ENCODE measurements around the gene ALDOA.
"Not testable (repeated sequence)": the region's sequence is repeated elsewhere in the genome, so short reads cannot be mapped to it uniquely, and the experiment has no call there.

The ALDOA gene

GRCh38 chr16:30065102-30065942 is at the start of gene ALDOA:
ALDOA (plus strand) TSS chr16:30065760; CDS start chr16:30066898, 1,138 bp downstream.
- peak within 1 kb of the TSS; percentile 98 for H3K4me3 ChIP-seq (ENCODE audit: low read length)
- H3K4me1 ChIP-seq (ENCODE audit: control insufficient read depth, insufficient read depth, low read length): peaks cover 46% of the 10 kb centered on the region
- no peaks in the 10 kb centered on the region for H3K27me3 ChIP-seq (ENCODE audit: control insufficient read depth, insufficient read depth, low read length)

GRCh38 chr16:30016555-30017276 is 48.8 kb upstream of the ALDOA start:
- Histone ChIP-seq H3K9me3 (ENCODE audit: control insufficient read depth, low read length) (no peaks in the 10 kb centered on the region), H3K9ac (ENCODE audit: low read length) (no peak overlapping the region), H3K27me3 (ENCODE audit: control insufficient read depth, insufficient read depth, low read length) (peaks cover 11% of the 10 kb centered on the region), H3K4me3 (ENCODE audit: low read length) (no peak overlapping the region), H3K4me1 (ENCODE audit: control insufficient read depth, insufficient read depth, low read length) (peaks cover 11% of the 10 kb centered on the region), H3K36me3 (ENCODE audit: control insufficient read depth, insufficient read depth, low read length) (no peaks in the 10 kb centered on the region)

More at GRCh38 chr16:30065102-30065942, at the start of gene ALDOA:
- Histone ChIP-seq H3K9ac (ENCODE audit: low read length) (peak within 1 kb of the TSS; percentile 96), H3K36me3 (ENCODE audit: control insufficient read depth, insufficient read depth, low read length) (peaks cover 28% of the 10 kb centered on the region), H3K9me3 (ENCODE audit: control insufficient read depth, low read length) (no peaks in the 10 kb centered on the region)

GRCh38 chr16:30017277-30017656 is 48.3 kb upstream of the ALDOA start:
- no peak overlapping the region for H3K4me3 ChIP-seq (ENCODE audit: low read length)
- H3K27me3 ChIP-seq (ENCODE audit: control insufficient read depth, insufficient read depth, low read length): peaks cover 5% of the 10 kb centered on the region
- H3K9ac ChIP-seq (ENCODE audit: low read length): no peak overlapping the region
- peaks cover 10% of the 10 kb centered on the region for H3K4me1 ChIP-seq (ENCODE audit: control insufficient read depth, insufficient read depth, low read length)
- no peaks in the 10 kb centered on the region for H3K36me3 ChIP-seq (ENCODE audit: control insufficient read depth, insufficient read depth, low read length)
- H3K9me3 ChIP-seq (ENCODE audit: control insufficient read depth, low read length): no peaks in the 10 kb centered on the region

- H3K4me1 ChIP-seq (ENCODE audit: control insufficient read depth, insufficient read depth, low read length); H3K27me3 ChIP-seq (ENCODE audit: control insufficient read depth, insufficient read depth, low read length); H3K36me3 ChIP-seq (ENCODE audit: control insufficient read depth, insufficient read depth, low read length); H3K9me3 ChIP-seq (ENCODE audit: control insufficient read depth, low read length); H3K9ac ChIP-seq (ENCODE audit: low read length); H3K4me3 ChIP-seq (ENCODE audit: low read length): not testable (repeated sequence)
These were observed 47.6 kb upstream of the ALDOA start for GRCh38 chr16:30017937-30018336.

GRCh38 chr16:30018731-30019158 is 46.8 kb upstream of the ALDOA start:
- no peak overlapping the region for H3K9ac ChIP-seq (ENCODE audit: low read length)
- peaks cover 5% of the 10 kb centered on the region for H3K27me3 ChIP-seq (ENCODE audit: control insufficient read depth, insufficient read depth, low read length)
- no peaks in the 10 kb centered on the region for H3K36me3 ChIP-seq (ENCODE audit: control insufficient read depth, insufficient read depth, low read length)
- no peaks in the 10 kb centered on the region for H3K9me3 ChIP-seq (ENCODE audit: control insufficient read depth, low read length)
- peaks cover 10% of the 10 kb centered on the region for H3K4me1 ChIP-seq (ENCODE audit: control insufficient read depth, insufficient read depth, low read length)
- H3K4me3 ChIP-seq (ENCODE audit: low read length): no peak overlapping the region

GRCh38 chr16:30022887-30023286 is 42.7 kb upstream of the ALDOA start, which contains the start of gene C16orf92:
C16orf92 (plus strand) TSS chr16:30023198; CDS start chr16:30023341, 143 bp downstream.
- Histone ChIP-seq H3K36me3 (ENCODE audit: control insufficient read depth, insufficient read depth, low read length) (no peaks in the 10 kb centered on the region), H3K4me3 (ENCODE audit: low read length) (no peak within 1 kb of the TSS), H3K27me3 (ENCODE audit: control insufficient read depth, insufficient read depth, low read length) (peaks cover 16% of the 10 kb centered on the region), H3K9me3 (ENCODE audit: control insufficient read depth, low read length) (no peaks in the 10 kb centered on the region), H3K4me1 (ENCODE audit: control insufficient read depth, insufficient read depth, low read length) (peaks cover 10% of the 10 kb centered on the region), H3K9ac (ENCODE audit: low read length) (no peak within 1 kb of the TSS)

GRCh38 chr16:30023586-30023985 is 42.0 kb upstream of the ALDOA start:
- Histone ChIP-seq H3K9me3 (ENCODE audit: control insufficient read depth, low read length) (no peaks in the 10 kb centered on the region), H3K36me3 (ENCODE audit: control insufficient read depth, insufficient read depth, low read length) (no peaks in the 10 kb centered on the region), H3K4me1 (ENCODE audit: control insufficient read depth, insufficient read depth, low read length) (peaks cover 10% of the 10 kb centered on the region), H3K4me3 (ENCODE audit: low read length) (no peak overlapping the region), H3K9ac (ENCODE audit: low read length) (no peak overlapping the region), H3K27me3 (ENCODE audit: control insufficient read depth, insufficient read depth, low read length) (peaks cover 23% of the 10 kb centered on the region)

GRCh38 chr16:30024451-30024850 is 41.1 kb upstream of the ALDOA start:
- H3K9me3 ChIP-seq (ENCODE audit: control insufficient read depth, low read length): no peaks in the 10 kb centered on the region
- no peaks in the 10 kb centered on the region for H3K36me3 ChIP-seq (ENCODE audit: control insufficient read depth, insufficient read depth, low read length)
- H3K4me3 ChIP-seq (ENCODE audit: low read length): no peak overlapping the region
- peaks cover 31% of the 10 kb centered on the region for H3K27me3 ChIP-seq (ENCODE audit: control insufficient read depth, insufficient read depth, low read length)
- H3K9ac ChIP-seq (ENCODE audit: low read length): no peak overlapping the region
- H3K4me1 ChIP-seq (ENCODE audit: control insufficient read depth, insufficient read depth, low read length): peaks cover 10% of the 10 kb centered on the region

- Histone ChIP-seq H3K36me3 (ENCODE audit: control insufficient read depth, insufficient read depth, low read length) (no peaks in the 10 kb centered on the region), H3K9ac (ENCODE audit: low read length) (no peak overlapping the region), H3K4me1 (ENCODE audit: control insufficient read depth, insufficient read depth, low read length) (peaks cover 10% of the 10 kb centered on the region), H3K27me3 (ENCODE audit: control insufficient read depth, insufficient read depth, low read length) (peaks cover 38% of the 10 kb centered on the region), H3K4me3 (ENCODE audit: low read length) (no peak overlapping the region), H3K9me3 (ENCODE audit: control insufficient read depth, low read length) (no peaks in the 10 kb centered on the region)
These were observed 40.4 kb upstream of the ALDOA start for GRCh38 chr16:30025156-30025555.

GRCh38 chr16:30025574-30025973 is 40.0 kb upstream of the ALDOA start:
- Histone ChIP-seq H3K9ac (ENCODE audit: low read length) (no peak overlapping the region), H3K4me3 (ENCODE audit: low read length) (no peak overlapping the region)

GRCh38 chr16:30026449-30026848 is 39.1 kb upstream of the ALDOA start:
- Histone ChIP-seq H3K27me3 (ENCODE audit: control insufficient read depth, insufficient read depth, low read length) (peaks cover 44% of the 10 kb centered on the region), H3K36me3 (ENCODE audit: control insufficient read depth, insufficient read depth, low read length) (no peaks in the 10 kb centered on the region), H3K4me1 (ENCODE audit: control insufficient read depth, insufficient read depth, low read length) (peaks cover 9% of the 10 kb centered on the region), H3K4me3 (ENCODE audit: low read length) (no peak overlapping the region), H3K9ac (ENCODE audit: low read length) (no peak overlapping the region), H3K9me3 (ENCODE audit: control insufficient read depth, low read length) (no peaks in the 10 kb centered on the region)

More at GRCh38 chr16:30025574-30025973, 40.0 kb upstream of the ALDOA start:
- Histone ChIP-seq H3K9me3 (ENCODE audit: control insufficient read depth, low read length) (no peaks in the 10 kb centered on the region), H3K27me3 (ENCODE audit: control insufficient read depth, insufficient read depth, low read length) (peaks cover 43% of the 10 kb centered on the region), H3K36me3 (ENCODE audit: control insufficient read depth, insufficient read depth, low read length) (no peaks in the 10 kb centered on the region), H3K4me1 (ENCODE audit: control insufficient read depth, insufficient read depth, low read length) (peaks cover 10% of the 10 kb centered on the region)

All from mucosa of stomach (tissue), 1 donor.